DMS 273 (cell line): ENCODE data around the gene GJC2.
"Not testable (repeated sequence)": the region's sequence is repeated elsewhere in the genome, so short reads cannot be mapped to it uniquely, and the experiment has no call there.

Source experiments
- DNase-seq: peaks from one replicate; lab custom pipeline; 2025; ENCODE audit not compliant: unreplicated experiment; lab: John Stamatoyannopoulos, UW

The GJC2 gene

GRCh38 chr1:228170666-228171065 lies 20.9 kb downstream of the GJC2 start:
- DNase-seq: no peak

DNA sequence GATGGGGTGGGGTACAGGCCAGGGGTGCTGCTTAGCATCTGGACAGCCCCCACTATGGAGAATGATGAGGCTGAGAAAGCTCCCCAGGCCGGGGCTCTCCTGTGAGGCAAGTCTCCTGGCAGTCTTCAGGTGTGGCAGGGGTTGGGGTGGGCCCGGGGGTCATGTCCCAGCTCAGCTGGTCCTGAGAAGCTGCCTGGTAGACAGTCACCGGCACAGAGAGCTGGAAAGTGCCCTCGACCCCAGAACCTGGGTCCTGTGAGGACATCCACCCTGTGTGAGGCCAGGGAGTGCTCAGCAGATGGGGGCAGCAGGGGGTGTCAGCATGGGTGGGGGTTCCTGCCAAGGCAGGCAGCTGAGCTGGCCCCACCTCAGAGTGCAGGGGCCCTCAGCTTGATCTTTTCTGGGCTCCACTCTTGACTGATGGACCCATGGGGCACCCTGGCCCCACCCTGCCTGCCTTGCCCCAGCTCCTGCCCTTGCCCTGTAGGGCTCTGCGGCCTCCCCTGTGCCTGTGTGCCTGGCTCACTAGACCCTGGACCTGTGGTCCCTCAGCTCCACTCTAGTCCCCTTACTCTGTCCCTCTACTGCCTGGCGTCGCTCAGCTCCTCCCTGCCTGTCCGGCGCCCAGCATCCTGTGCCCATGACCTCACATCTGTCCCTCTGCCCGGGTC lies 21.6 kb downstream of the GJC2 start:
- no peak for DNase-seq

GRCh38 chr1:228172591-228173527 lies 23.1 kb downstream of the GJC2 start:
- no peak for DNase-seq

GRCh38 chr1:228173528-228174481 lies 24.1 kb downstream of the GJC2 start:
- not testable (repeated sequence) for DNase-seq

GRCh38 chr1:228174482-228175315 lies 25.0 kb downstream of the GJC2 start:
- no peak for DNase-seq

DNA sequence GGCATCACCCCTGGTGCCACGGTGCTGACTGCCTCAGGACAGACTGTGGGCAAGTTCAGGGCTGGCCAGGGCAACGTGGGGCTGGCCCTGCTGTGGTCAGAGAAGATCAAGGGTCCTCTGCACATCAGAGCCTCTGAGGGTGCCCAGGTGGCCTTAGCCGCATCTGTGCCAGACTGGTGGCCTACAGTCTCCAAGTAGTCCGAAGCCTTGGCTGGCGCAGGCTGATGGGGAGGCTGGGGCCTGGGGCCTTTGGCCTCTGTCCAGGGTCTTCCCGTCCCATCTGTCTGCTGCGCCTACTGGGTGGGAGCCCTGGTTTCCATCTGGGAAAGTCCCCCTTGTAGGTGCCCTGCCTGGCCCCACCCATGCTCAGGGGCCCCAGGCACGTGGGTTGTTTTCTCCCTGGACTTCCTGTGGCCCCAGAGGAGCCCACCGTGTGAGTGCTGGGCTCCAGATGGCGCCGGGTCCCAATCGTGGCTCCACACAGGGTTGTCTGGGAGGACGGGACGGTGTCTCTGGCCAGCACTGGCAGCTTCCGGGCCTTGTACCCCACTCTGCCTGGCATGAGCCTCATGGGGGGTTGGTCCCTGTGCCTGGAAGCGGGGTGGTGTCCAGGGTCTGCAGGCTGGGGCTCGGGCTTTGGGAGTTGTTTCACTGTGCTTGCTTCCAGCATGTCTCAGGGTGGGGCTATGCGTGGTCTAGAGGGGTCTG lies 25.7 kb downstream of the GJC2 start:
- no peak for DNase-seq

DNA sequence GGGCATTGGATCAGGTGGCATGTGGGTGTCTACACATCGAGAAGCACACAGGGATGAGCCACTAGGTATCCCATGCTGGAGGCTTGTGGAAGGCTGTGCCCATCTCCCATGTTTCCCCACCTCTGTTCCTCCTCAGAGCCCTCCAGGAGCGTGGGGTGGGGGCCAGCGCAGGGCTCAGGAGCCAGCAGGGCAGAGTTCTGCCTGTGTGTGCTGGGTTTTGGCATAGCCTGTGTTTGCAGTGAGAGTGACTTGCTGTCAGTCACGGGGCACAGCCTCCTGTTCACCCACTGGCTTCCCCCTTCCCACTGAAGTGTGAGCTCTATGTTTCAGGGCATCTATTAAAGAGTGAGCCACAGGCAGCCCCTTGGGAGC lies 26.3 kb downstream of the GJC2 start:
- DNase-seq: no peak

- DNase-seq: no peak
Measured at GRCh38 chr1:228176461-228177182, 26.9 kb downstream of the GJC2 start.

- no peak for DNase-seq
Measured at GRCh38 chr1:228177183-228177475, 27.4 kb downstream of the GJC2 start.

DNA sequence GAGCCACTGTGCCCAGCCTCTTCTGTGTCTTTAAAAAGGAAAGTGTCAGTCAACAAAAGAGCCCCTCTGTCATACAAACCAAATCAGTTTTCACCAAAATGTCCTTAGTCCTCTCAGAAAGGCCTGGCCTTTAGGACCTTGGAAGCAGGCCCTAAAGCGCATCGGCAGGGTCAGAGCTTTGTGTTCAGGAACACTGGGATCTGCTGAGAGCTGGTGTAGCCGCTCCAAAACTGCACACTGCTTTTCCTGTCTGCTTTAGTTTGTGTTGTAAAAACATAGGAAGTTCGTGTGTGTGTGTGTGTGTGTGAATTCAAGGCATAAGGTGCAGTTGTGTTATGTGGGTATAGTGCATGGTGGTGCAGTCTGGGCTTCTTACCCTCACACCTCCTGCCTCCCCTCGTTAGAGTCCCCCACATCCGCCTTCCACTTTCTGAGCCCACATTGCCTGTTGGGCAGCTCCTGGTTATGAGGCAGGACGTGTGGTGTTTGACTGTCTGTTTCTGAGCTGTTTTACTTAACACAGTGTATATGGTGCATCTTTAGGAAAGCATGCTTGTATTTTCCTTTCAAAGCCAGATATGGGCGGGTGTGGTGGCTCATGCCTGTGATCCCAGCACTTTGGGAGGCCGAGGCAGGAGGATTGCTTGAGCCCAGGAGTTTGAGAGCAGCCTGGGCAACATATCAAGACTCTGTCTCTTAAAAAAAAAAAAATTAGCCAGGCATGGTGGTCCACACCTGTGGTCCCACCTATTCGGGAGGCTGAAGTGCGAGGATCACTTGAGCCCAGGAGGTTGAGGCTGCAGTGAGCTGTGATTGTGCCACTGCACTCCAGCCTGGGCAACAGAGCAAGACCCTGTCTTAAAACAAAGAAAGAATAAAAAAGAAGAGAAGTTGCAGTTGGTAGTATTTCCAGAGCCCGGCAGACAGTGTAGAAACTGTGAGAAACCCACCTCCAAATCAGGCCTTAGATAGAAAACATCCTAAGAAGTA lies 28.3 kb downstream of the GJC2 start:
- DNase-seq: no peak

DNA sequence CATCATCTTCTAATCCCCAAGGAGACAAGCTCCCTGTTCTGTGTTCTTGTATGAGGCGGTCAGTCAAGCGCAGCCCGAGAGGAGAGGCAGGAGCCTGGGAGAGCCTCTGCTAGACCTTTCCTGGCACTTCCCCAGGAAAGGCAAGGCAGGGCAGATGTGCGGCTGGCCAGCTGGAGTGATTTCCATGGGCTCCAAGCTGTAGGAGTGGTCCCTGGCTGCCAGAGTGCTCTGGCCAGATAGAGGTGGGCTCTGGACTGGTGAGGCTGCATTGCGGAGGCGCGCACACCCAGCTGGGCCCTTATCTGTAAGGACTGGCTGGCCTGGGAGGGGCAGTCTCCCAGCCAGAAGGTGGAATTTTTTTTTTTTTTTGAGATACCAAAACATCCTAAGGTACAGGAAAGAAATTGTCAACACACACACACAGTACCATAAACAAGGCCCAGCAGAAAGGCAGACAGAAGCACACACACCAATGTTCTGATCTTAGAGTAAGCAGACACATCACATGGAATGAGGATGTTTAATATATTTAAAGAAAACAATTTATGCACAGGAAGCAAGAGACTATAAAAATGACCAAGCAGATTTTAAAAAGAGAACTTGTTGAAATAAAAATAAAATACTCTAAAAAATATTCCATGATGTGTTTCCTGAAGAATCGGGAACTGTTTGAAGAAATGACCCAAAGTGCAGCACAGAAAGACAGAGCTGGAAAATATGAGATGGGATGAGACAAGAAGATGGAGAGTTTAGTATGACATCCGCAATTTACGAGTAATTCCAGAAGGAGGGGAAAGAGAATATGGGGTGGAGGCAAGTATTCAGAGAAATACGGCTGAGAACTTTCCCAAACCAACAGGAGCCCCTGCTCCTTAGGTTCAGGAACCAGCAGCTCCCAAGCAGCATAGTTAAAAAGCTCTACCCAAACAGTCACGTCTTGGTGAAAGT lies 29.3 kb downstream of the GJC2 start:
- peak; percentile 32 for DNase-seq

GRCh38 chr1:228180271-228180958 lies 30.7 kb downstream of the GJC2 start:
- DNase-seq: peak; percentile 47

- no peak for DNase-seq
Measured at GRCh38 chr1:228180959-228181644, 31.4 kb downstream of the GJC2 start.

- DNase-seq: no peak
Measured at GRCh38 chr1:228181645-228182034, 31.9 kb downstream of the GJC2 start.

- no peak for DNase-seq
Measured at GRCh38 chr1:228182296-228183030, 32.7 kb downstream of the GJC2 start.
